ENCODE data around the gene ENOPH1.

DNA sequence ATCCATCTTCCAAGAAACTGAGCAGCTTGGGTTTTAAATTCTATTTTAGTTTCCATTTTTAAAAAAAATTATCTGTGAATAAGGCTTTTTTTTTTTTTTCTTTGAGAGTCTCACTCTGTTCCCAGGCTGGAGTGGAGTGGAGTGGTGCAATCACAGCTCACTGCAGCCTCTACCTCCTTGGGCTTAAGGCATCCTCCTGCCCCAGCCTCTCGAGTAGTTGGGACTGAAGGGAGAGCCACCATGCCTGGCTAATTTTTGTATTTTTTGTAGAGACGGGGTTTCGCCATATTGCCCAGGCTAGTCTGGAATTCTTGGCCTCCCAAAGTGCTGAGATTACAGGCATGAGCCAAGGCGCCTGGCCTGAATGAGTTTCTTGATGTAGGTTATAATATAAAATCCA lies 1.4 kb downstream of the ENOPH1 start:
- TF ChIP-seq, protein P1, sequence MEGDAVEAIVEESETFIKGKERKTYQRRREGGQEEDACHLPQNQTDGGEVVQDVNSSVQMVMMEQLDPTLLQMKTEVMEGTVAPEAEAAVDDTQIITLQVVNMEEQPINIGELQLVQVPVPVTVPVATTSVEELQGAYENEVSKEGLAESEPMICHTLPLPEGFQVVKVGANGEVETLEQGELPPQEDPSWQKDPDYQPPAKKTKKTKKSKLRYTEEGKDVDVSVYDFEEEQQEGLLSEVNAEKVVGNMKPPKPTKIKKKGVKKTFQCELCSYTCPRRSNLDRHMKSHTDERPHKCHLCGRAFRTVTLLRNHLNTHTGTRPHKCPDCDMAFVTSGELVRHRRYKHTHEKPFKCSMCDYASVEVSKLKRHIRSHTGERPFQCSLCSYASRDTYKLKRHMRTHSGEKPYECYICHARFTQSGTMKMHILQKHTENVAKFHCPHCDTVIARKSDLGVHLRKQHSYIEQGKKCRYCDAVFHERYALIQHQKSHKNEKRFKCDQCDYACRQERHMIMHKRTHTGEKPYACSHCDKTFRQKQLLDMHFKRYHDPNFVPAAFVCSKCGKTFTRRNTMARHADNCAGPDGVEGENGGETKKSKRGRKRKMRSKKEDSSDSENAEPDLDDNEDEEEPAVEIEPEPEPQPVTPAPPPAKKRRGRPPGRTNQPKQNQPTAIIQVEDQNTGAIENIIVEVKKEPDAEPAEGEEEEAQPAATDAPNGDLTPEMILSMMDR (IDR thresholded peaks at IDR 0.05; ENCODE audit: low read depth, low read length) = no peak
- no peak for TF ChIP-seq POLR2A (IDR thresholded peaks at IDR 0.05; ENCODE audit: extremely low read depth, insufficient read length)
